Measurements from ENCODE around the gene TRMT61A. TPM values are rescaled to one million over a fixed set of nuclear protein-coding genes. Genes with fewer than 3 reads are reported as not detected.

Gene TRMT61A
- polyA plus RNA-seq, 3 donors = 4.9 to 9.3 (median 7.9) TPM

- DNase-seq (ENCODE audit: extremely low read depth in 1 of 11, low read depth in 9 of 11, low spot score in 4 of 11) = no peak
Observed at GRCh38 chr14:103552011-103552845, 23.2 kb downstream of the TRMT61A start.

GRCh38 chr14:103552846-103553210, 23.8 kb downstream of the TRMT61A start:
- DNase-seq (ENCODE audit: extremely low read depth in 1 of 11, low read depth in 9 of 11, low spot score in 4 of 11) = no peak

- no peak for DNase-seq (ENCODE audit: extremely low read depth in 1 of 11, low read depth in 9 of 11, low spot score in 4 of 11)
Observed at GRCh38 chr14:103555559-103556337, 26.8 kb downstream of the TRMT61A start.

GRCh38 chr14:103556946-103557758, 28.2 kb downstream of the TRMT61A start:
- no peak for DNase-seq (ENCODE audit: extremely low read depth in 1 of 11, low read depth in 9 of 11, low spot score in 4 of 11)

- peak in 6 of 11 donors; percentile 56 to 85 (median 78) for DNase-seq (ENCODE audit: extremely low read depth in 1 of 11, low read depth in 9 of 11, low spot score in 4 of 11)
Observed at GRCh38 chr14:103558071-103558882, 29.3 kb downstream of the TRMT61A start.

GRCh38 chr14:103559766-103560165, 30.8 kb downstream of the TRMT61A start:
- DNase-seq (ENCODE audit: extremely low read depth in 1 of 11, low read depth in 9 of 11, low spot score in 4 of 11) = no peak

- DNase-seq (ENCODE audit: extremely low read depth in 1 of 11, low read depth in 9 of 11, low spot score in 4 of 11) = no peak
Observed at GRCh38 chr14:103560691-103561090, 31.7 kb downstream of the TRMT61A start.

- DNase-seq (ENCODE audit: extremely low read depth in 1 of 11, low read depth in 9 of 11, low spot score in 4 of 11) = no peak
Observed at GRCh38 chr14:103561381-103562178, 32.6 kb downstream of the TRMT61A start.

GRCh38 chr14:103562179-103562428, 33.1 kb downstream of the TRMT61A start:
- no peak for DNase-seq (ENCODE audit: extremely low read depth in 1 of 11, low read depth in 9 of 11, low spot score in 4 of 11)

GRCh38 chr14:103562429-103563225, 33.6 kb downstream of the TRMT61A start, which contains the start of the genes BAG5 and COA8:
BAG5 (minus strand) TSS chr14:103562657; CDS start chr14:103561164, 1,493 bp downstream.
COA8 (plus strand) TSS chr14:103562960; CDS start chr14:103563002, 42 bp downstream.
- DNase-seq (ENCODE audit: extremely low read depth in 1 of 11, low read depth in 9 of 11, low spot score in 4 of 11) = peak in 9 of 11 donors; percentile 59 to 85 (median 79)

GRCh38 chr14:103563226-103563620, 34.2 kb downstream of the TRMT61A start:
- no peak for DNase-seq (ENCODE audit: extremely low read depth in 1 of 11, low read depth in 9 of 11, low spot score in 4 of 11)

GRCh38 chr14:103563844-103564505, 35.0 kb downstream of the TRMT61A start:
- DNase-seq (ENCODE audit: extremely low read depth in 1 of 11, low read depth in 9 of 11, low spot score in 4 of 11) = no peak

- no peak for DNase-seq (ENCODE audit: extremely low read depth in 1 of 11, low read depth in 9 of 11, low spot score in 4 of 11)
Observed at GRCh38 chr14:103568952-103569351, 40.0 kb downstream of the TRMT61A start.

- no peak for DNase-seq (ENCODE audit: extremely low read depth in 1 of 11, low read depth in 9 of 11, low spot score in 4 of 11)
Observed at GRCh38 chr14:103569408-103569807, 40.4 kb downstream of the TRMT61A start.

- no peak for DNase-seq (ENCODE audit: extremely low read depth in 1 of 11, low read depth in 9 of 11, low spot score in 4 of 11)
Observed at GRCh38 chr14:103574104-103574503, 45.1 kb downstream of the TRMT61A start.

- DNase-seq (ENCODE audit: extremely low read depth in 1 of 11, low read depth in 9 of 11, low spot score in 4 of 11) = no peak
Observed at GRCh38 chr14:103574707-103575285, 45.8 kb downstream of the TRMT61A start.
